Activated naive CD8-positive, alpha-beta T cell treated with anti-CD3 and anti-CD28 coated beads, Interleukin-2, amount 10 ng/mL, durations not matched to agents 7 days and 5 days (primary cell): Measurements from ENCODE around the gene ANKRD44. TPM values are rescaled to one million over a fixed set of nuclear protein-coding genes. Genes with fewer than 3 reads are reported as not detected.

ENCODE experiments used
- ATAC-seq: fragments of 150-1000 bp; cut with Tn5 transposase; one replicate; pipeline ENCODE4 v1.10.0; 2021; ENCODE audit warnings: low read depth, moderate library complexity
- POLR2A ChIA-PET: fragments of 350-600 bp; sonication (Branson Sonifier 250); formaldehyde crosslinking; loops from one replicate; lab custom pipeline; 2021; ENCODE audit warnings: antibody characterized with exemption; lab: Charles Lee
- DNase-seq: peaks from one replicate; pipeline ENCODE4 v3.0.0; 2021
- H3K27ac Mint-ChIP-seq: one replicate; pipeline ENCODE4 v1.8.0; 2022; ENCODE audit warnings: mild to moderate bottlenecking, mixed read lengths
- H3K27me3 Mint-ChIP-seq: one replicate; pipeline ENCODE4 v1.8.0; 2022; ENCODE audit warnings: mild to moderate bottlenecking, moderate library complexity, mixed read lengths
- H3K36me3 Mint-ChIP-seq: one replicate; pipeline ENCODE4 v1.8.0; 2021; ENCODE audit warnings: mild to moderate bottlenecking, mixed read lengths
- H3K4me1 Mint-ChIP-seq: one replicate; pipeline ENCODE4 v1.8.0; 2021; ENCODE audit warnings: mixed read lengths
- H3K4me3 Mint-ChIP-seq: one replicate; pipeline ENCODE4 v1.8.0; 2022; ENCODE audit warnings: mild to moderate bottlenecking, moderate library complexity, mixed read lengths
- H3K9me3 Mint-ChIP-seq: one replicate; pipeline ENCODE4 v1.8.0; 2021; ENCODE audit warnings: mixed read lengths
- total RNA-seq, 2 experiments: library from RNA; stranded (reverse); gene quantifications; one replicate each; pipeline ENCODE4 v1.2.3, GENCODE V29; 2021

ANKRD44 gene
- total RNA-seq, 2 experiments from 2014 or later = 240 to 243 TPM

DNA sequence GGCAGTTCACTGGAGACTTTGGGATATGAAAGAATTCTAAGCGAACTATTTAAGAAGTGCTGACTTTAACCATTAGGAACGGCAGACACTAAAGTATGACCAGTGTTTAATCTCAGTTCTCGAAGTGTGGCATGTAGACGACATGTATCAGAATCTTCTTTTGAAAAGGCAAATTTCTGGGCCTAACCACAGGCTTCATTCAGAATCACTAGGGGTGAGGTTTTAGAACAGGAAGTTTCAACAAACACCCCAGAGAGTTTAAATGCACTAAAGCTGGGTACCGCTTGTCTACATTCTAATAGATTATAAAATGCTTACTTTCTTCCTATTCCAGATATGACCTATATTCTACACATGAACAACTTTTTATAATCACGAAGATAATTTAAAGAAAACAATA, 180.3 kb downstream of the ANKRD44 start:
- H3K9me3 Mint-ChIP-seq = peaks cover 3% of the 10 kb centered on the region
- DNase-seq (no peak), ATAC-seq (peak; percentile 89)
- H3K27me3 Mint-ChIP-seq = no peaks in the 10 kb centered on the region
- peaks cover 61% of the 10 kb centered on the region for H3K4me1 Mint-ChIP-seq
- POLR2A ChIA-PET = interaction anchor here (0.7 kb wide), 1 partner anchor 621 kb away, joined by 3 read pairs; no protein-coding TSS in a partner anchor
- H3K36me3 Mint-ChIP-seq = peaks cover 35% of the 10 kb centered on the region
- H3K4me3 Mint-ChIP-seq = peak overlapping the region; percentile 38
- H3K27ac Mint-ChIP-seq = peak overlapping the region; percentile 55

DNA sequence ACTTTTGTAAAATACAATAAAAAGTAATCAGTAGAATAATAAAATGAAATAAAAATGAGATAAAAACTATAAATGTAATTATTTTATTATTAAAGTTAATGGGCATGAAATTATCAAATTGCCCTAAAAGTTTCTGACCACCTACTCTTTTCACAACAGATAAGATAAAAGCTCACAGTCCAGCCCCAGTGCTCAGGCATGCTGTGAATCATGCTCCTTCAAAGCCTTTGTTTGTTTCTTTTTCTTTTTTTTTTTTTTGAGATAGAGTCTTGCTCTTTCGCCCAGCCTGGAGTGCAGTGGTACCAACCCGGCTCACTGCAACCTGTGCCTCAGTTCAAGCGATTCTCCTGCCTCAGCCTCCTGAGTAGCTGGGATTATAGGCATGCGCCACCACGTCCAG, 181.7 kb downstream of the ANKRD44 start:
- ATAC-seq (no peak), DNase-seq (no peak)
- Mint-ChIP-seq H3K27me3 (no peaks in the 10 kb centered on the region), H3K4me1 (peaks cover 57% of the 10 kb centered on the region), H3K27ac (no peak overlapping the region), H3K36me3 (peaks cover 38% of the 10 kb centered on the region), H3K4me3 (no peak overlapping the region), H3K9me3 (peaks cover 3% of the 10 kb centered on the region)
- POLR2A ChIA-PET = interaction anchor here (1.0 to 1.4 kb wide), 2 partner anchors 11 to 179 kb away, joined by 3 read pairs; no protein-coding TSS in a partner anchor

DNA sequence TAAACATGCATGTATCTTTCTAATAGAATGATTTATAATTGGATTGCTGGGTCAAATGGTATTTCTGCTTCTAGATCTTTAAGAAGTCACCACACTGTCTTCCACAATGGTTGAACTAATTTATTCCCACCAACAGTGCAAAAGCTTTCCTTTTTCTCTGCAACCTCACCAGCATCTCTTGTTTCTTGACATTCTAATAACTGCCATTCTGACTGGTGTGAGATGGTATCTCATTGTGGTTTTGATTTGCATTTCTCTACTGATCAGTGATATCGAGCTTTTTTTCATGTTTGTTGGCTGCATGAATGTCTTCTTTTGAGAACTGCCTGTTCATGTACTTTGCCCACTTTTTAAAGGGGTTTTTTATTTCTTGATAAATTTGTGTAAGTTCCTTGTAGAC, 182.5 kb downstream of the ANKRD44 start:
- ATAC-seq = no peak
- no peak for DNase-seq
- H3K4me3 Mint-ChIP-seq = no peak overlapping the region
- H3K36me3 Mint-ChIP-seq = peaks cover 34% of the 10 kb centered on the region
- peaks cover 52% of the 10 kb centered on the region for H3K4me1 Mint-ChIP-seq
- peaks cover 3% of the 10 kb centered on the region for H3K9me3 Mint-ChIP-seq
- no peaks in the 10 kb centered on the region for H3K27me3 Mint-ChIP-seq
- POLR2A ChIA-PET = interaction anchor here (1.4 kb wide), 1 partner anchor 180 kb away, joined by 3 read pairs; no protein-coding TSS in a partner anchor
- H3K27ac Mint-ChIP-seq = peak overlapping the region; percentile 37

DNA sequence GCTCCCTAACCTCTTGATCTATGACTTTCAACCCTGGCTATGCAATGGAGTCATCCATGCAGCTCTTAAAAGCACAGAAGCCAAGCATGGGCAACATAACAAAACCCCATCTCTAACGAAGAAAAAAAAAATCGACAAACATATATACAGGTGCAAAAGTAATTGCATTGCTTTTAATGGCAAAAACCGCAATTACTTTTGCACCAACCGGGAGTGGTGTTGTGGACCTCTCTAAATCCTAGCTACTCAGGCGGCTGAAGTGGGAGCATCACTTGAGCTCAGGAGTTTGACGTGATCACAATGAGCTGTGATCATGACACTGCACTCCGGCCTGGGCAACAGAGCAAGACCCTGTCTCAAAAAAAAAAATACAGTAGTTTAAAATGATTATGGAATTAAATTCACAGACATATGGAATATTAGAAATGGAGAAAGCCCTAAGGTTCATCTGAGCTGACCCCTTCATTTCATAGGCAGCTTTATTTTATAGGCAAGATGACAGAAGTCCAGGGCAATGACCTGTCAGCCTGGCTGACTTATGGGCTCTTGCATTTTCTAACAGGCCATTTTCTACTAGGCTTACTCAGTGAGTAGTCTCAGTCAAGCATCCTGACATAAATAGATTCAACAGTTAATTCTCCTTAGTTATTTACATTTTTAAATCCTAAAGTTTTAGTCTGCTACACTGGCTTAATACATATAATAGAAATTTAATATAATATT, 183.8 kb downstream of the ANKRD44 start:
- H3K4me3 Mint-ChIP-seq = no peak overlapping the region
- POLR2A ChIA-PET = interaction anchor here (0.5 to 0.6 kb wide), 2 partner anchors 108 to 161 kb away, joined by 4 to 7 read pairs; no protein-coding TSS in a partner anchor
- peaks cover 40% of the 10 kb centered on the region for H3K36me3 Mint-ChIP-seq
- peaks cover 3% of the 10 kb centered on the region for H3K9me3 Mint-ChIP-seq
- no peak for ATAC-seq
- H3K4me1 Mint-ChIP-seq = peaks cover 53% of the 10 kb centered on the region
- H3K27ac Mint-ChIP-seq = no peak overlapping the region
- DNase-seq = no peak
- H3K27me3 Mint-ChIP-seq = no peaks in the 10 kb centered on the region

DNA sequence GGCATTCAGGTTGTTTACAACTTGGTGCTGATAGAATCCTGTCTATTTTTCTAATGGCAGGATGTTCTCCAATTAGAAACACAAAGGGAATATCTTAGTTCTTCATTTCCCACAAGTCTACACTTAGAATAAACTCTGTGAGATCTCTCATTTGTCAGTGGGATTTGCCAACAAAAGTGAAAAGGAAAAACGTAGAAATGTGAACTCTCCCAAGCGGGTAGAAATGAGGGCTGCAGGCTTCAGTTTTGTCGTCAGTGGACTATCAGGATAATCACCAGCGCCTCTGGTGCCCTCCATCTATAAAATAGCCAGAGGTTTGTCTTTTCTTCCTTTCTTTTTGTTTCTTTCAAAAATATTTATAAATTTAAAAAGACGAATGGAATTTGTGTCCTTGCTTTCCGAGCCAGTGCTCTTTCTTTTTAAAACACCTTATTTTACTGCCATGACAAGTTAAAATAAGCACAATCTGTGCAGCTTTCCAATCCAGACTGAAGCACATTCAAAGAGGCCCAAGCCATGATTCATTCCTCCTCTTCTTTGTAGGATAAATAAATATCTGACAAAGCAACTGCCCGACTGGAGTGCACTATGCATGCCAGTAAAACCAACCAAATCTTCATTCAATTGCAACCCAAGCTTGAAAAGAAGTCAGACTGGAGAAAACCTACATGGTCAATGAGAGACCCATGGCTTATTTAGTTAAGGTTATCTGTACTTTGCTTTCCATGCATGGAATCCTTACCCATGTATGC, 185.8 kb downstream of the ANKRD44 start:
- Mint-ChIP-seq H3K27me3 (no peaks in the 10 kb centered on the region), H3K36me3 (peaks cover 57% of the 10 kb centered on the region), H3K4me3 (no peak overlapping the region), H3K27ac (no peak overlapping the region), H3K9me3 (peaks cover 3% of the 10 kb centered on the region), H3K4me1 (peaks cover 47% of the 10 kb centered on the region)
- POLR2A ChIA-PET = no interaction called here
- no peak for DNase-seq
- no peak for ATAC-seq

DNA sequence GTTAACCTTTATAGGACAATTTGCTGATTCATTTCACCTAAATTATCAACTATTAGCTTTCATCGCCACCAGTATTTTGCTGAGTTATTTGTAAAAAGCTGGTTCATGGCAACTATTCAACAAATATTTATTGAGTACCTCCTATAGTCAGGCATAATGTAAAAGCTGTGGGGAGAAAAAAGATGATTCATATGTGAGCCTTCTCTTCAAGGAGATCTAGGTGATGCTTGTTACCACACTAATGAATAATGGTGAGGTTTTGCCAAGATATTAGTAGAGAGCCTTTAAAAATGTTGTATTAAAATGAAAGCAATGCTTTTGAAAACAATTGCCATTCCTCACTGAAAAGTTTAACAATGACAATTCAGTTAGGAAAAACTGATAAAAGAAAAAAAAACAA, 187.8 kb downstream of the ANKRD44 start:
- peaks cover 62% of the 10 kb centered on the region for H3K36me3 Mint-ChIP-seq
- ATAC-seq = no peak

DNA sequence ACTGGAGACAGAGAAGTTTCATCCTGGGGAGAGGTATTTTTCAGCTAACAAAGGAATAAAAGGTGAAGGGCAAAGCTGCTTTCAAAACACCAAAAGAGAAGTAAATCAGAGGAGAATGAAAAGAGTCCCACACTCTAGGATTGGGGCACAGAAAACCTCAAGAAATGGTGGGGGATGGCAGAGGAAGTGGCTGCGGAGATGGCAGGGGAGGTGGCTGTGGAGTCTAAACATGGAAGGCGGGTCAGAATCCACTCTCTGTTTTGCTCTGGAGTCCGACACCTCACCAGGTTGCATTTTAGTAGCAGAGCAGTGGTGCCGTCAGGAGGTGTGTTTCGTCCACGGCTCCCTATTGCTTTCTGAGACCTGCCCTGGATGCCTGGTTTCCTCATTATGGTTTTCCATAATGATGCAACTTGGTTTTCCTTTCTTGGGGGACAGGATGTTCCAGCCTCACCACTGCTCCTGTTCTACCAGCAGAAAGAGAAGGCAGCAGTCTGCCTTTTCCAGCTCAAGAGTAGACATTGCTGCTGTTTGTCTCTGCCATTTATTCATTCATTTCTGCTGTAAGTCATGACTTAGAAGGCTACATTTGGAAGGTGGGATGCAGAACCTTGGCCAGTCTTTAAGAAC, 188.7 kb downstream of the ANKRD44 start:
- no peaks in the 10 kb centered on the region for H3K9me3 Mint-ChIP-seq
- no peaks in the 10 kb centered on the region for H3K27me3 Mint-ChIP-seq
- no peak for DNase-seq
- POLR2A ChIA-PET = interaction anchor here (0.8 kb wide), 1 partner anchor 20 kb away, joined by 3 read pairs; no protein-coding TSS in a partner anchor
- peaks cover 31% of the 10 kb centered on the region for H3K4me1 Mint-ChIP-seq
- H3K36me3 Mint-ChIP-seq = peaks cover 63% of the 10 kb centered on the region
- H3K27ac Mint-ChIP-seq = peak overlapping the region; percentile 35
- ATAC-seq = peak; percentile 37
- H3K4me3 Mint-ChIP-seq = peak overlapping the region; percentile 21

More for the DNA sequence above, 187.8 kb downstream of the ANKRD44 start:
- H3K27me3 Mint-ChIP-seq = no peaks in the 10 kb centered on the region
- H3K4me1 Mint-ChIP-seq = peaks cover 30% of the 10 kb centered on the region
- H3K4me3 Mint-ChIP-seq = no peak overlapping the region
- peaks cover 3% of the 10 kb centered on the region for H3K9me3 Mint-ChIP-seq
- H3K27ac Mint-ChIP-seq = peak overlapping the region; percentile 22
- POLR2A ChIA-PET = interaction anchor here (0.9 kb wide), 1 partner anchor 187 kb away, joined by 3 read pairs; no protein-coding TSS in a partner anchor
- no peak for DNase-seq

DNA sequence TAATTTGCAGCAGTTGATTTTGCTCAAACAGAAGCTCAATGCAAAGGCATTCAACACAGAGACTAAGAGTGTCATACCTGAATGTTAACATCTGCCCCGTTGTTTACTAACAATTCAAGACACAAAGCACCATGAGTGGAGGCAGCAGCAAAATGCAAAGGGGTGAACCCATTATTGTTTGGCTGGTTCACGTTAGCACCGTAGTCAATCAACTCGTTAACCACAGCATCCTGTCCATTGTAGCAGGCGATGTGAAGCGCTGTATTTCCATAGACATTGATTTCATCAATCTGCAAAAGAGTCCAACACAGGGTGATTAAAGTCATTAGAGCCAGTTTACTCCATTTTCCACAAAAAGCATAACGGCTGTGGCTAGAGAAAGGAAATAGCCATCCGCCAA, 189.3 kb downstream of the ANKRD44 start:
- Mint-ChIP-seq H3K9me3 (no peaks in the 10 kb centered on the region), H3K27me3 (no peaks in the 10 kb centered on the region), H3K4me3 (peak overlapping the region; percentile 21), H3K4me1 (peaks cover 37% of the 10 kb centered on the region), H3K27ac (peak overlapping the region; percentile 35), H3K36me3 (peaks cover 66% of the 10 kb centered on the region)
- no peak for DNase-seq
- ATAC-seq = peak; percentile 63
- POLR2A ChIA-PET = interaction anchor here (0.7 to 1.8 kb wide), 3 partner anchors 21 to 189 kb away, joined by 3 to 6 read pairs (median 4); partner anchors contain the start of gene ANKRD44

DNA sequence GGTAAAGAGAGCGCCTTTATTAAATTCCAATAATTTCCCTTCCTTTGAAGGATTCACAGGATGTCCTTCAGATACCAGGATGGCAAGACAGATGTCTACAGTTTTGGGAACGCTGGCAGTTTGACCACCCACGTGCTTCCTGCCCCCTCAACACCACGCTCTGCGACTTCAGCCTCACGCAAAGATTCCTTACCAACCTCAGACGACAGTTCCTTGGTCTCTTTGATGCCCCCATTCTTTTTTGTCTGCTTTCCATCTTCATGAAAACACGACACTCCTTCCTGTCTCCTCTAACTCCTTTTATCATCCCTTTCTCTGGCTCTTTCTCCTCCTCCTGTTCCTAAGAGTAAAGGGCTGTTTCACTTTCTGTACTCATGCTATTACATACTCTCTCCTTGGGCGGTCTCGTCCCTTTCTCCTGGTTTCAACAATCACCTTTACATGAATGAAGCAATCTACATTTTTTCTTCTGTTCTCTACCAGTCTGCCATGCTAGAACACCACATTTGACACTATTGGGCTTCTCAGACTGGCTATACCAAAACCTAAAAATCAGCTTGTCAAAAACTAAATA, 194.2 kb downstream of the ANKRD44 start:
- Mint-ChIP-seq H3K27me3 (no peaks in the 10 kb centered on the region), H3K36me3 (peaks cover 42% of the 10 kb centered on the region), H3K27ac (peak overlapping the region; percentile 65), H3K9me3 (no peaks in the 10 kb centered on the region), H3K4me3 (peak overlapping the region; percentile 50), H3K4me1 (peaks cover 28% of the 10 kb centered on the region)
- no peak for DNase-seq
- POLR2A ChIA-PET = no interaction called here
- peak; percentile 24 for ATAC-seq

DNA sequence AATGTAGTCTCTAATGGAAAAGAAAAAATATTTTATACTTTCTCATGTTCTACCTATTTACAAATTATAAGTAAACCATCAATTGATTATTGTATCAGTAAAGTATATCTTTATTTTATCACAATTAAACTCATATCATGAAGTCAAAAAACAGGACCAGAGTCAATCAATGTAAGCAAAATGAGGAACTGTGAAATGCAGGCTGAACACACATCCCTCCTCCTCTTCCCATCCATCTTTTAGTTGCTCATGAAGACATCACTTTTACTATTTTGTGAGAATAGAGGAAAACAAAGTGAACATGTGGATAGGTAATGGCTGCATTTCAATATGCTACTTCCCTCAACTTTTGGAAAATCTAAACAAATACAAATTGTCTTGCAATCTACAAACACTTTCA, 195.3 kb downstream of the ANKRD44 start:
- Mint-ChIP-seq H3K27ac (peak overlapping the region; percentile 80), H3K4me3 (no peak overlapping the region), H3K36me3 (peaks cover 36% of the 10 kb centered on the region), H3K4me1 (peaks cover 22% of the 10 kb centered on the region), H3K27me3 (no peaks in the 10 kb centered on the region), H3K9me3 (no peaks in the 10 kb centered on the region)
- ATAC-seq = no peak
- POLR2A ChIA-PET = interaction anchor here (0.6 to 0.9 kb wide), 2 partner anchors 25 to 193 kb away, joined by 4 to 5 read pairs; no protein-coding TSS in a partner anchor
- no peak for DNase-seq

DNA sequence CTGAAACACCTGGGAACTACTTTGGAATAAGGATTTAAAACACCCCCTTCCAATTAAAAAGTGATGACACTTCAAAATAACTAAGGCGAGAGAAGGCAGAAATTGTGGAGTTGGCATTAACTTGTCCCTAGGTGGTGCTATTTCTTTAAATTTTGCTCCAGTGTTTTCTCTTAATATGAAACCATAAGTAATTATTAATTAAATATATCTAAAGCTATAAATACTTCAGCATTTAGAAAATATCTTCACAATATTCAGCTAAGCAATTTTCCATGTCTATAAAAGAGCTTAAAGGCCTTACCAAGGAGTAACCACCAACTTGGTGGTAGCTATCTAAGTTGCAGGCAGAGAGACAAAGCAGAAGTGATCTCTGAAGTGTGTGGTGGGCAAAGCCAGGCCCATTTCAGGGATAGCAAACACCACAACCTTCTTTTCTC, 197.3 kb downstream of the ANKRD44 start:
- Mint-ChIP-seq H3K4me3 (no peak overlapping the region), H3K27me3 (no peaks in the 10 kb centered on the region), H3K4me1 (peaks cover 24% of the 10 kb centered on the region), H3K9me3 (no peaks in the 10 kb centered on the region), H3K36me3 (peaks cover 25% of the 10 kb centered on the region), H3K27ac (peak overlapping the region; percentile 17)
- DNase-seq = no peak
- POLR2A ChIA-PET = interaction anchor here (0.6 to 1.4 kb wide), 2 partner anchors 29 to 181 kb away, joined by 3 to 4 read pairs; no protein-coding TSS in a partner anchor
- ATAC-seq = no peak

DNA sequence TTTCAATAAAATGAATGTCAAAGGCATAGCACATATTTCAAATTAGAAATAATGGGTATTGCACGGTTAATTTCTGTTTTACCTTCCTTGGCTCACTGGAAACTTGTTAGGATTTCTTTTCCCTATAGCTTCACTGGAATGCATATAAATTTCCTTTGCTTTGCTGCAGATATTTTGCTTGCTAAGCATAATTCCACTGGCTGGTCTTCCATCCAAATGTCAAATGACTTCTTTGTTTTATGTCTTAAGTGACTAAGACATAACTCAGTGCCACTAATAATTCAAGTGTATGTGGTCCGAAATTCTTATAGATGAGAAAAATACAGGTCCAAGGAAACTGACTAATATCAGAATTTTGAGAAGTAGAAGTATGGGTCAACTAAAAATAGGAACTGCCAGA, 201.3 kb downstream of the ANKRD44 start:
- H3K27ac Mint-ChIP-seq = no peak overlapping the region
- no peaks in the 10 kb centered on the region for H3K9me3 Mint-ChIP-seq
- H3K27me3 Mint-ChIP-seq = no peaks in the 10 kb centered on the region
- no peak overlapping the region for H3K4me3 Mint-ChIP-seq
- peaks cover 16% of the 10 kb centered on the region for H3K36me3 Mint-ChIP-seq
- POLR2A ChIA-PET = no interaction called here
- DNase-seq = no peak
- H3K4me1 Mint-ChIP-seq = peaks cover 15% of the 10 kb centered on the region
- ATAC-seq = no peak
